HG02623 (cell line): ENCODE results near the gene UBTF.

Source experiments
- ATAC-seq: cut with Tn5 transposase; IDR thresholded peaks from one replicate; pipeline ENCODE4 v1.9.1; 2021; ENCODE audit warnings: moderate library complexity; ENCODE audit not compliant: unreplicated experiment

The UBTF gene

GRCh38 chr17:44197980-44198720 lies 21.3 kb downstream of the UBTF start:
- ATAC-seq, result no peak

GRCh38 chr17:44197107-44197506 lies 22.4 kb downstream of the UBTF start:
- ATAC-seq, result no peak

GRCh38 chr17:44193326-44194084 lies 26.0 kb downstream of the UBTF start:
- no peak for ATAC-seq

GRCh38 chr17:44192750-44193149 lies 26.7 kb downstream of the UBTF start:
- ATAC-seq, result no peak

- ATAC-seq, result no peak
These were observed 27.5 kb downstream of the UBTF start for GRCh38 chr17:44191941-44192496.

- no peak for ATAC-seq
These were observed 28.1 kb downstream of the UBTF start for GRCh38 chr17:44191369-44191768.

- ATAC-seq, result no peak
These were observed 29.0 kb downstream of the UBTF start for GRCh38 chr17:44190481-44190880.

GRCh38 chr17:44188576-44189403 lies 30.7 kb downstream of the UBTF start:
- no peak for ATAC-seq

- ATAC-seq, result peak; percentile 40
These were observed 32.2 kb downstream of the UBTF start for GRCh38 chr17:44187131-44187899.

- peak; percentile 82 for ATAC-seq
These were observed 33.0 kb downstream of the UBTF start, which contains the start of gene TMUB2 for GRCh38 chr17:44186307-44187130. TSS of gene TMUB2 (plus strand) at chr17:44186972. CDS start at chr17:44187709, 737 bp downstream.

GRCh38 chr17:44184212-44184810 lies 35.2 kb downstream of the UBTF start:
- ATAC-seq, result no peak

- no peak for ATAC-seq
These were observed 36.5 kb downstream of the UBTF start for GRCh38 chr17:44183024-44183423.

- no peak for ATAC-seq
These were observed 41.3 kb downstream of the UBTF start for GRCh38 chr17:44178133-44178532.

- ATAC-seq, result no peak
These were observed 41.8 kb downstream of the UBTF start for GRCh38 chr17:44177640-44178039.

- ATAC-seq, result no peak
These were observed 42.6 kb downstream of the UBTF start for GRCh38 chr17:44176671-44177501.

- no peak for ATAC-seq
These were observed 43.2 kb downstream of the UBTF start for GRCh38 chr17:44176257-44176656.

- ATAC-seq, result no peak
These were observed 45.0 kb downstream of the UBTF start for GRCh38 chr17:44174427-44174826.

- ATAC-seq, result no peak
These were observed 47.5 kb downstream of the UBTF start for GRCh38 chr17:44171931-44172455.
